GM19239 (cell line): ENCODE data around the gene EPHA10.

Experiments
- DNase-seq: peaks from one replicate; pipeline ENCODE4 v3.0.0; 2011; ENCODE audit warnings: low spot score; ENCODE audit not compliant: insufficient read length
- FAIRE-seq: peaks from 2 replicates; lab custom pipeline; 2011; peaks lifted over from hg19 to GRCh38; lab: Jason Lieb, UNC

EPHA10 gene

DNA sequence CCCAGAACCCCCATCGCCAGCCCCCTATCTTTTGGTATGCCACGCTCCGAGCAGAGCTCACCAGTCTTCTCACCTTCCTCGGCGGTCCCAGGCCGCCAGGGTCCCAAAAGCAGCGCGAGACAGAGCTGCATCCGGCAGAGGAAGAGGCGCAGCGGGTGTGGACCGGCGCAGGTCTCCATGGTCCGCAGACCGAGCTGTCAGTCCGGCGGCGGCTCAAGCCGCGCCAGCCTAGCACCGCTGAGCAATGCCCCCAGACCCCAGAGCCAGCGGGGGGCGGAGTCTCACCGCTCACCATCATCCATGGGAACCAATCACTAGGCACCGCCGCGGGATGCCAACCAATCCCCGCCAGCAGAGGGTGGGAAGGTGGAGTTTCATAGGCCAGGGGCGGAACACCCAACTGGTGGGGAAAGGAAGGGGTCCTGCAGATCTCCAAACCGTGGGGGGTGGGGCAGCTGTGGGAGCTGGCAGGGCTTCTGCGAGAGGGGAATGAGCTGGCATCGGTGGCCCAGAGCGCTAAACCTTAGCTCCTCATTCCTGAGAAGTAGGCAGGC, at the start of gene EPHA10:
TSS of gene EPHA10 (minus strand) at position 233 of the 554 bp plus-strand sequence. CDS start at position 179, 54 bp downstream.
- FAIRE-seq (no peak), DNase-seq (no peak)

DNA sequence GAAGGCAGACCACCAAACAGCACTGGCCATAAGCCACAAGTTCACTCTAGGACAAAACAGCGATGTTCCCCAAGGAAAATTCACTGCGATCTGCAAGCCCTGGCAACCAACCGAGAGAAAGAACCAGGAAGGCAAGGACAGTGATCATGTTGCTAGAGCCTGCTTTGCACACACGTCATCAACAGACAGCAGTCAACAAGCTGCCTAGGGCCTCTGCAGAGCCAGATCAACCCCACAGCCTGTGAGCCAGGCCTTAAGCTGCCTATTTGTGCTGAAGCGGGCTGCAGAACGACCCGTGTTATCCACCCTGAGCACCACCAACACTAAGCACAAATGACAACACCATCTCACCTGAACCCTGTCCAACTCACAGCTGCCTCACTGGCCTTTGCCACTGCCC, 49.3 kb upstream of the EPHA10 start:
- DNase-seq (no peak), FAIRE-seq (no peak)

DNA sequence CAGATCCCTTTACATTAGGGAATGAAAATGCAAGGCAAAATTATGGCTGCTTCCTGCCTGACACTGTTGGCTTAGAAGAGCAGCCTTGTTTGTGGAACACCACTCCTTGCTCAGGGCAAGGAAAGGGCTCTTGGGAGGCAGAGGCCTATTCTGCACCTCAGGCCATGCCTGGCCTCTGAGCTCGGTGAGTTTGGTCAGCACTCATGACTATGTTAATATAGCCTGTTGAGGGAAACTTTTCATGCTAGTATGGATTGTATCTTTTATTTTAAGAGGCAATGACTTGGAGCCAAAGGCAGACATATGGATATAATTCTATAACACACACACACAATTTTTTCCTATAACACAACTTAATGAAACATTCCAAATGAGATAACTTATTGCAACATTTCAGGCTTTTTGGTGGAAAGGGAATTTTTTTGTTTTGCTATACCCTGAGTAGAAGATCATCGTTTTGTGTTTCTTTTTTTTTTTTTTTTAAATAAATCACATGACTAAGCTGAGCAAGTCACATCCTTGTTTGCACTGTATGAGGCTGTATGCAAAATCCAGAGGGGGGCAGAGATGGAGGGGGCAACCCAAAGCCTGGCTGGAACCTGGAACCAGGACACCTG, 48.7 kb upstream of the EPHA10 start:
- FAIRE-seq: no peak
- no peak for DNase-seq

DNA sequence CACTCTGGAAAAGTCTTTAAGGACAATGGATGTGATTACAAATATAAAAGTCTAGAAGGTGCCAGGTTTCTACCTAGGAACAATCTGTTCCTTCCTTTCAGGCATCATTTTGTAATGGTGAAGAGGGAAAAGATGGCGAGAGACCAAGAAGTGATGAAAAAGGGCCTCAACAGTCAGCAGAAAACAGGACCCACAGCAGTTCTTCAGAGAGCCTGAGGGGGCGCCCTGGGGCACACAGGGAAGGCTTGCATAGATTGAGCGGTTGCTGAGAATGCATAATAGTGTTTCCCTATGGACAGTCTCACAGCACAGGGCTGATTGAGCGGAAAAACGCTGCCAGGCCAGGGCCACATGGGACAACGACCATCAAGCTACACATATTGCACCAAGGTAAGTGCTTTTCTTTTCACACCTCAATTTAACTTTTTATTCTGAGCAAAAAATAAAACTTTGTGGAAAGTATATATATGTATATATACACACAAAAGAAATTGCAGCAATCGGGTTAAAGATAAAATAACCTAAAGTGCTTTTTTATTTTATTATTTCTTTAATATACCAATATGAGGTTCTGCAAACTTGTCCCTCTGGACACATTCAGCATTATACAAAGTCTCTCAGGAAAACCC, 46.2 kb upstream of the EPHA10 start:
- FAIRE-seq: peak; percentile 92
- peak; percentile 53 for DNase-seq

DNA sequence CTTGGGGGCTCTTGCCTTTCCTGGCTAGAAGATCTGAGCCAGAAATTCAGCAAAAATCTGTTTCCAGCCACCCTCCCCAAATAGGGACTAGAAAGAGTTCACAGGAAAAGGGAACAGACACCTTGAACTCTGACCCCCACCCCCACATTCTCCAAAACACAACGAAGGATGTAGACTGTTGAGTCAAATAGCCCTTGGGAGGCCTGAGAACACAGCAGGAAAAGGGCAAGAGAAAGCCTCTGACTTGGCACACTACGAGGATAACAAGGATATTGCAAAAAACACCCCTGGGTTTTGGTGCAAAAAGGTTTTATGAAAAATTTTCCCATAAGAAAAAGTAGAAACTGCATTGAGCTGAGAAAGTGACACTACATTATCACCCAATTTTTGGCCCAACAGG, 45.0 kb upstream of the EPHA10 start:
- no peak for FAIRE-seq
- DNase-seq: no peak

DNA sequence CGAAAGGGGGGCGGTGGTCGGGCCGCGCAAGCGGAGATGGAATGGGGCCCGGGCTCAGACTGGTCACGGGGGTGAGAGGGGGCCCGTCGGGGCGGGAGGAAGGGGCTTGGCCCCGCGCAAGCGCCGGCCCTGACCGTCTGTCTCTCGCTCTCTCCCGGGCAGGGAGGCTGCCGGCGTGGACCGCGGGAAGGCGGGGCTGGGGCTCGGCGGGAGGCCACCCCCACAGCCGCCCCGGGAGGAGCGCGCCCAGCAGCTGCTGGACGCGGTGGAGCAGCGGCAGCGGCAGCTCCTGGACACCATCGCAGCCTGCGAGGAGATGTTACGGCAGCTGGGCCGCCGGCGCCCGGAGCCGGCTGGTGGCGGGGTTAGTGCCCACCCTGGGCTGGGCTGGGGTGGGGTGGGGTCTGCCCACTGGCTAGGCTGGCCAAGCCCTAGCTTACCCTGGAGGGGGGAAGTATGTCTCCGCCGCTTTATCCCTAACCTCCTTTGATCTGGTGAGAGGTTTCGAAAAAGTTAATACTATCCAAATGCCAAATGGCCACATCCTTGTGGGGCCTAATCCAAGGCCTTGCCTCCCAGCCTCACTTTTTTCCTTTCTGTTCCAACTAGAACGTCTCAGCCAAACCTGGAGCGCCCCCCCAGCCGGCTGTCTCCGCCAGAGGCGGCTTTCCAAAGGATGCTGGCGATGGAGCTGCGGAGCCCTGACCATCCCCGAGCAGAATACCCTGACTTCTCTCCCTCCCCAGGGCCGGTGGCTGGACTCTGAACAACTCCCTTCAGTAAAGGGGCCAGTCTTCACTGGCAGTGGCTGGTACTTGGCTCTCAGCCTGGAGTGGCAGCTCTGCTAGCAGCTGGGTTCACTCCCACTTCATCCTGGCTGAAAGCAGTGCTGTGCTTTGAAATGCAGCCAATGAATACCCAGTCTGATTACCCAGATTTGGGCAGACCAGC, 43.7 kb upstream of the EPHA10 start:
- peak; percentile 21 for FAIRE-seq

DNA sequence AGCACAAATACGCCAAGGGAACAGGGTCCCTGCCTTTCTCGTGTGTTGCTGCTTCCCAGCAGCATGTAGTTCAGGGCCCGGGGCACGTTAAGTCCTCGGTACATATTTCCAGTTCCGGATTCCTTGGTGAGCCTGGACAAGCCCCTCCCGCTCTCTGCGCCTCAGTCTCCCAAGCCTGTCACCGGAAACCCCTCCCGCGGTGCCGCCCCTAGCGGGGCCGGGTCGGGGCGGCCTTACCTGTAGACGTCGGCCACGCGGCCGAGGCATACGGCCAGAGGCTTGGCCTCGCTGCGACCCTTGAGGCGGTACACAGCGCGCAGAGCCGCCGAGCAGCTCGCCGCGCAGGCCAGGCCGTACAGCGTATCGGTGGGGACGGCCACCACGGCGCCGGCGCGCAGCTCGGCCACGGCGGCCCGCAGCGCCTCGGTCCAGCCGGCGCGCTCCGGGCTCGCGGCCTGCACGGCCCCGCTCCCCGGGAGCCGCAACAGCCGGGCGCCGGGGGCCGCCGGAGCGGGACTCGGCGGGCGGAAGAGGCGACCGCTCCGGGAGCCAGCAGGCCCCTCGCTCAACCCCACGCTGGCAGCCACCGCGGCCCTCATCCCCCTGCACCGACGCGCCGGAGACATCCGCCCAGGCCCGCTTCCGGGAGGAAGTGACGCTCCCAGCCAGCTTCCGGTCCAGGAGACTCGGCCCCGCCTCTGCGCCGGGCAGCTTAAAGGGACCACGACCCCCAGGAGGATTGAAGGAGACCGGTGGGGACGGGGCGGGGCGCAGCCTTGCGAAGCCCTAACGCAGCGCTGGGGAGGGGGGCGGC, 42.8 kb upstream of the EPHA10 start, which contains the start of the genes C1orf122 and YRDC:
TSS of gene C1orf122 (plus strand) at position 236 of the 814 bp plus-strand sequence. CDS start 615 bp downstream, outside the sequence.
TSS of gene YRDC (minus strand) at position 654 of the 814 bp plus-strand sequence. CDS start at position 626, 28 bp downstream.
- FAIRE-seq (peak; percentile 85), DNase-seq (peak; percentile 100)

More for the DNA sequence above, 43.7 kb upstream of the EPHA10 start:
- no peak for DNase-seq

DNA sequence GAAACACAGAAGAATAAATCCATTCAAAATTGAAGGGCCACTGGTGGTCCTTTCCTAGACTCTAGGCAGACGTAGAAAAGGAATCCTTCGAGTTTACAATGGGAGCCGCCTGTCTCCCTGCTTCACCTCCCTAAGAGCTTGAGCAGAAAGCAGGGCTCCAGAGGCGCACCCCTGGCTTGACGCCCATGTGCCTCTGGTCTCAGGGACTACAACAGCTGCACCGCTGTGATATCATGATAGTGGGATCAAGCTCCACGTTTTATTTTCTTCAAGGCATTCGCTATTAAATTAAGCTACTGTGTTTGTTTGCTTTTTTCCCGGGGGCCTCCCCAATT, 42.3 kb upstream of the EPHA10 start:
- DNase-seq: no peak
- FAIRE-seq: no peak

DNA sequence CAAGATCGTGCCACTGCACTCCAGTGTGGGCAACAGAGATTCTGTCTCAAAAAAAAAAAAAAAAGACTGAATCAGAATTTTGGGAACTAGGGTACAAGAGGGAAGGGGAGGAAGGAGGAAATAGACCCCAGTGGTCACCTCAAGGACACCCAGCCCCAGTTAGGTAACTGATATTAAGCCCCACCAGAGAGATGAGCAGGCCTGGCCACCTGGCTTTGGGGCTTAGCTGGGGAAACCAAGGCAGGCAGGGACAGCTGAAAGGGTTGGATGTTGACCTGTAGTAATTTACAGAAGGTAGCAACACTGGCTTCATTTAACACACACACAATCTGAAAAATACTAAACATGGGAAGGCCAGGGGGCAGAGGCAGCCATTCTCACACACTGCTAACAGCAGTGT, 37.5 kb upstream of the EPHA10 start:
- DNase-seq: no peak

DNA sequence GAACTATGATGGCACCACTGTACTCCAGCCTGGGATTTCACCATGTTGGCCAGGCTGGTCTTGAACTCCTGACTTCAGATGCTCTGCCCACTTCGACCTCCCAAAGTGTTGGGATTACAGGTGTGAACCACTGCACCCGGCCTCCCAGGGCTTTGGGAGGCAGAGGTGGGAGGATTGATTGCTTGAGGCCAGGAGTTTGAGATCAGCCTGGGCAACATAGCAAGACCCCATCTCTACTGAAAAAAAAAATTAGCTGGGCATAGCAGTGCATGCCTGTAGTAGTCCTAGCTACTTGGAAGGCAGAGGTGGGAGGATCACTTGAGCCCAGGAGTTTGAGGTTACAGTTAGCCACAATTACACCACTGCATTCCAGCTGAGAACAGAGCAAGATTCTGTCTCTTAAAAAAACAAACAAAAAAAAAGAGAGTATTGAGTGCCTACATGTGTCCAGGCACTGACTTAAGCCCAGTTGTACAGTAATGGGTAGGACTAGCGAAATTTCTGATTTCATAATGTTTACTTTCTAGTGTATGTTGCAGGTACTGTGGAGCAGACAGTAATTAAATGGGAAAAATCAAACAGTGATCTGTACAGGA, 32.9 kb upstream of the EPHA10 start:
- DNase-seq (no peak), FAIRE-seq (no peak)

More for the DNA sequence above, 37.5 kb upstream of the EPHA10 start:
- FAIRE-seq: no peak

DNA sequence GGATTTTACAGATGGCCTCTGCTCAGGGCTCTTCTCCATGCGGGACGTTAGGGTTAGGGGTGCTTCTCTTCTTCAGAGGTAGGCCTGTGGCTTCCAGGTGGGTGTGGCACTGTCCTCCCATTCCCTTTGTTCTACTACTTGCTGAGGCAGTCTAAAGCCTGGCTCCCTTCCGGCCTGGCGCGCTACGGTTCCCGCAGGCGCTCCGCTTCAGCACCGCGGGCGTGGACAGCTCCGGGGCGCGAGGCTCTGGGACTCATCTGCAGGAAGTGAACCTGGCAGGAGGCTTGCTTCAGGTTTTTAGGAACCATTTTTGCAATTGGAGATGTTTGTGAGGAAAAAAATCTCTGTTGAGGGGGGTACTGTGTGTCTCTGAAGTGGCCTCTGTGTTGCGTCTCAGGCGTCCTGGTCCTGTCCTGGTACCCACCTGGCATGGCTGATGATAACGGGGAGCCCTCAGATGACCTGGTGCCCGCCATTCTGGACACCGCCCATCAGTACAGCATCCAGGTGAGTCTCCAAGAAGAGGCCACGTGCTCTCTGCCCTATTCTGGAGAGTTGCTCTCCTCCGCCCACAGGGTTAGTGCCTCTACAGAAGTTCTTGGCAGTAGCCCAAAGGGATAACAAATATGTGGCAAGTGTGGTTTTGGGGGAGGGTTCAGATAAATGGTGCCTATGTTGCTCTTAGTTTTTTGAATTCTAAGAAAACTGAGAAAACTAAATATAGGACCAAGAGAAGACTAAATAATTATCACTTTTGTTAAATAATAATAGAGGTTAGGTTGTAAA, 30.6 kb upstream of the EPHA10 start:
- FAIRE-seq (no peak), DNase-seq (peak; percentile 56)

DNA sequence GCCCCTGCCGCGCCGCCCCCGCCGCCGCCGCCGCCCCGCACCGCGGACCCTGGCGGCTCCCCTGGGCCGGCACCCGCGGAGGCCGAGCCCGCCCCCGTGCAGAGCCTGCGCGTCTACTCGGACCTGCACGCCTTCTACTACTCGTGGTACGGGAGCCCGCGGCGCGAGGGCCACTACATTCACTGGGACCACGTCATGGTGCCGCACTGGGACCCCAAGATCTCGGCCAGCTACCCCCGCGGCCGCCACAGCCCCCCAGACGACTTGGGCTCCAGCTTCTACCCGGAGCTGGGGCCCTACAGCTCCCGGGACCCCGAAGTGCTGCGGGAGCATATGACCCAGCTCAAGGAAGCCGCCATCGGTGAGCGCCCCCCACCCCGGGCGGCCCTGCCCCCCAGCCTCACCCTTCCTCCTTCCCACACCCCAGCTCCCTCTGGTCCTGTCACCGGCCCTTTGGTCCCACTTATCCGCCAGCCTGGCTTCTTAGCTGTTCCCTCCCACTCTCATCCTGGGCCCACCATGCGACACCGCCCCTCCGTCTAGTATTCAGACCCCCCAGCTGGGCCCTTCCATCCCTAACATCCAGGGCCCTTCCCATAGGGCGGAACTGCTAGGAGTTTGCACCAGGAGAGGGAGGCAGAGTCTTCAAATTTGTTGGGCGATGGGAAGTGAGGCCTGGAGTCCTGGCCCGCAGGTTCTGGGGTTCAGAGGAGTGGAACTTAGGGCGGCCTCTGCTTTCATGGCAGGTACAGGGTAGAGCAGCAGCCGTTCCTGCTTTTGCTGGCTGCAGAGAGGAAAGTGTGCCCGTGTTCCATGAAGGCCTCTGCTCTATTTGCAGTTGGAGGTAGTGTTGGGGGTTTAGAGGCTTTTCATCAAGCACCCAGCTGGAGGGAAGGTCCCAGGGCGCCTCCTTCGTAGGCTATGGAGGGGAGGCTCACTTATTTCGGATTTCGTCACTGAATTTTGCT, 29.7 kb upstream of the EPHA10 start:
- no peak for FAIRE-seq

DNA sequence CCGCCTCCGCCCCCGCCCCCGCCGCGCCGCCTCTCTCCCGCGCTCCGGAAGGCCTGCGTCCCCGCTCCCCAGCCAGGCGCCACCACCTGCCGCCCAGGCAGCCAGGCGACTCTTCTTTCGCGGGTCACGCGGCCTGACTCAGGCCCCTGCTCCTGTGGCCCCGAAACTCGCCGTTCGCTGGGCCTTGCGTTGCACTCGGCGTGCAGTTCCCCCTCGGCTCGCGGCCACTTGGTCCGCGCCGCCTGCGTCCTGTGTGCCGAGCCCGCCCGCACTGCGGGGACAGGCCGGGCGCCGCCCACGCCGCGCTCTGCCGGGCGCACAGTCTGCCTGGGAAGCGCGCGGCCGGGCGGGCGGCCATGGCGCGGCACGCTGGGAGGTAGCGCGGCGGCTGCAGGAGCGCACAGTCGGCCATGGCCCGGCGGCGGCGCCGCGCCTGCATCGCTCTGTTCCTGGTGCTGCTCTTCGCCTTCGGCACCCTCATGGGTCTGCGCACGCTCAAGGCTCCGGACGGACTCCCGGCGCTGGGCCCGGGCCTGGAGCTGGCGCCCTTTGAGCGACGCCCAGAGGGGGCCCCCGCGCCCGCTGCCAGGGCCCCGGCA, 29.0 kb upstream of the EPHA10 start, which contains the start of gene MANEAL:
TSS of gene MANEAL (plus strand) at position 75 of the 599 bp plus-strand sequence. CDS start at position 411, 336 bp downstream.
- FAIRE-seq: no peak
- DNase-seq: peak; percentile 81

More for the DNA sequence above, 29.7 kb upstream of the EPHA10 start:
- peak; percentile 43 for DNase-seq

DNA sequence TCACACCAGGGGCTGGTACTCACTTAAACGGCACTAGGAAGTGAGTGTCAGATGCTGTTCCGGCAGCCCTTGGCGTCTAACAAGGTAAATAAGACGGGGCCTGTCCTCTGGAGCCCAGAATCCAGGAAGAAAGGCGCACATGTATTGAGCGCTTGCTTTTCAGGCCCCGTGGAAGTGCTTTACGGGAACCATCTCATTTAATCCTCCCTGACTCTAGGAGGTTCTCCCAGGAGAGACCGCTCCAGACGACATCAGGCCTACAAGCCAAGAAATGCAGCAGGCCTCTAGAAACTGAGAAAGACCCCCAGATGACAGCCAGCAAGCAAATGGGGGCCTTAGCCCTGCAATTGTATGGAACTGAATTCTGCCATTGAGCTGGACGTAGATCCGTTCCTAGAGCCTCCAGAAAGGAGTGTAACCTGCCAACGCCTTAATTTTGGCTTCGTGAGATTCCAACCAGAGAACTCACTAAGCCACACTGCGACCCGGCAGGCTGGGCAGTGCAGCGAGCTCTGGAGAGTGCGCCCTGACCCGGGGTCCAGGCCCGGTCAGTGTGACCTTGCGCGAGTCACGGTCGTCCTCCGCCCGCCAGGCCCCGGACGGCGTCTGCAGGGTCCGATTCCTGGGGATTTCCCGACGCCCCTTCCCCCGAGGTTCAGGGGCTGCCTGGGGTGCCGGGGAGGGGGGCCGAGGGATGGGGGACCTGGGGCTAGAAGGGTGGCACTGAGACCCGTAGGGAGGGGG, 28.2 kb upstream of the EPHA10 start:
- DNase-seq: no peak
- FAIRE-seq: no peak

DNA sequence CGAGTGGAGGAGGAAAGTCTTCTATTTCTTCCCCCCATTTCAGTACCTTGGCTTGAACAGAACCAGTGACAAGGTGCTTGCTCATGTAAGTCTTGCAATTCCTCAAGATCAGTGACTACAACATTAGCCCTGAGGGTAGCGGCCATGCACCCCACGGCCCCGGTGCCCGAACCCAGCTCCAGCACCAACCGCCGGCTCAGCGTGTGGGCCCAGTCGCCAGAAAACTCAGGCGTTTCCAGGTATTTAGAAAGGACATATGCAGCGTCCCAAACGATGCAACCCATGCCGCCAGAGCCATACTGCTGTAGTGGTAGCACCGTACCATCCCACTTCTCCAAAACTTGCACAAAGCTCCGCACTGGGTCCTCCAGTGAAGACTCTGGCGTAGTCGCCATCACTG, 17.6 kb upstream of the EPHA10 start:
- DNase-seq (no peak), FAIRE-seq (no peak)

DNA sequence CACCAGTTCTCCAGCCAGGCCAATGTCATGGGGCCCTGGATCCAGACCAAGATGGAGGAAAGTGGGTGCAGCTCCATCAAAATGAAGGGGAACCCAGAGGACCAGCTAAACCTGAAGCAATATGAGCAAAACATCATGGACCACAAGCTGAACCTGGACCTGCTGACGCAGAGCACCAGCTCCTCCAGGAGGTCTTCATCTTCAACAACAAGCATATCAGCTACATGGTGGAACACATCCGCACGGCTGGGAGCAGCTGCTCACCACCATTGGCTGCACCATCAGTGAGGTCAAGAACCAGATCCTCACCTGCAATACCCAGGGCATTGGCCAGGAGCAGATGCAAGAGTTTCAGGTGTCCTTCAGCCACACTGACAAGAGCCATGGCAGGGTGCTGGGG, 13.7 kb upstream of the EPHA10 start:
- FAIRE-seq (no peak), DNase-seq (no peak)
